CD4-positive, alpha-beta T cell treated with Interleukin-15 for 4 hours (primary cell): ENCODE measurements around the gene HSCB.
"Not testable (repeated sequence)": the region's sequence is repeated elsewhere in the genome, so short reads cannot be mapped to it uniquely, and the experiment has no call there.

ENCODE experiments used
- DNase-seq: peaks from one replicate; pipeline ENCODE4 v3.0.0-alpha.2; 2020; ENCODE audit warnings: low spot score

HSCB gene

GRCh38 chr22:28741200-28741784 is 547 bp upstream of the HSCB start:
- no peak for DNase-seq

DNA sequence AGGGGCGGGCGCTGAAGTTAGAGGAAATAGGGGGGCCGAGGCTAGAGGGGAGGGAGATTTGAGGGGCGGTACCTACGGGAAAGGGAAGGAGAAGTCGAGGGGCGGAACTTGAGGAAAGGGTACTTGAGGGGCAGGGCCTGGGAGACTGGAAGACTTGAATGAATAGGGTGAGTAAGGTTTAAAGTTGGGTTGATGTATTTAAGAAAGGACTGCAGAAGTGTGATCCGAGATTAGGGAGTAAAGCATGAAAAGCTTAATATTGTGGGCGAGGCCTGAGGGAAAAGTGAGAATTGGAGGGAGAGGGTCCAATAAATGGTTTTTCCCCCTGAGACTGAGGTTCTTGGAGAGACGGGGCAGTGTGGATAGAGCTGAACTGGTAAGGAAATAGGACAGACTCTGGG is 723 bp downstream of the HSCB start:
- no peak for DNase-seq

DNA sequence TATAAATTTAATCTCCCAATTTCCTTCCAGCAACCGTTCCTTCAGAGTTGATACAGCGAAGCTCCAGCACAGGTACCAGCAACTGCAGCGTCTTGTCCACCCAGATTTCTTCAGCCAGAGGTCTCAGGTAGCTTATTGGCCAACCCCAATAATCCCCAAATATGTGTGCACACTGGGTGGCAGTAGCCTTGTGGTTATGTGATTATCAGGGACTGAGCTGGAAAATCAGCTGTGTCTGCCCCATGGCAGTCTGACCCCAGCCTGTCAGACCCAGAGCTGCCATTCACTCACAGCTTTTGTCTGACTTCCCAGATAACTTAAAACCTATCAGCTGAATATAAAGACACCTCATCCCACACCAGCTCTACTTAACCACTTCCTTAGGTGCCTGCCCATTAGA is 2.0 kb downstream of the HSCB start:
- no peak for DNase-seq

- DNase-seq: no peak
Observed at GRCh38 chr22:28750471-28750881, 8.6 kb downstream of the HSCB start.

- DNase-seq: not testable (repeated sequence)
Observed at GRCh38 chr22:28754512-28754911, 12.7 kb downstream of the HSCB start.

DNA sequence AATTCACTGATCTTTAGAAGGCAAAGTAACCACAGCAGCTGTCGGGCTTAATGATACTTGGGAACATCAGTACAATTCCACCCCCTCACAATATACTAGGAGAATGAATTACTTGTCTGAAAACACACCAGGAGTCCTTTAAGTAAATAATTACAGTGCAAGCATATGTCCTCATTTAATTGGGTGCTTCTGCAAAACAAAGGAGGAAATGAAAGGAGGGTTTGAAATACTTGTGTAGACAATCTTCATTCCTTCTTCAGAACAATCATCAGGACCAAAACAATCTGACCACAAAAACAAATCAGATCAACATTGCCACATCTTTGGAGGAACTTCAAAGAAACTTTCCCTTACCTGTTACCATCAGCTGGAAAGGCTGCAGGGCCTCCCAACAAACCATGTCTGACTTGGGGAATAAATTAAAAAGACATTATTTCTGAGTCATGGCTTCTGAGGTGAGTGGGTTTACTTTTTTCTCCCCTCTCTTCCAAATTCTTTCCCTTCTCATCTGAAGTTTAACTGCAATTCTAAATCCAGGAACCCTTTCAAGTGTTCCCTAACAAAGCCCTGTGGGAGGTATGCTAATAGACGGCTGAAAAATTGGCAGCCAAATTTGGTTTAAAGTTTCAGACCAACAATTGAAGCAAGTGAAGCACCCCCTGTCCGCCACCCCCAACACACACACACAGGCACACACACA is 18.2 kb downstream of the HSCB start:
- DNase-seq: no peak

DNA sequence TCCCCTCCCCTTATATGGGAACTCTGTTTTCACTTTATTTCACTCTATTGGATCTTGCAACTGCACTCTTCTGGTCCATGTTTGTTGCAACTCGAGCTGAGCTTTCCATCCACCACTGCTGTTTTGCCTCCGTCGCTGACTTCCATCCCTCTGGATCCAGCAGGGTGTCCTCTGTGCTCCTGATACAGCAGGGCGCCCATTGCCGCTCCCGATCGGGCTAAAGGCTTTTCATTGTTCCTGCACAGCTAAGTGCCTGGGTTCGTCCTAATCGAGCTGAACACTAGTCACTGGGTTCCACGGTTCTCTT is 19.6 kb downstream of the HSCB start:
- no peak for DNase-seq

- DNase-seq: not testable (repeated sequence)
Observed at GRCh38 chr22:28762000-28762399, 20.2 kb downstream of the HSCB start.

DNA sequence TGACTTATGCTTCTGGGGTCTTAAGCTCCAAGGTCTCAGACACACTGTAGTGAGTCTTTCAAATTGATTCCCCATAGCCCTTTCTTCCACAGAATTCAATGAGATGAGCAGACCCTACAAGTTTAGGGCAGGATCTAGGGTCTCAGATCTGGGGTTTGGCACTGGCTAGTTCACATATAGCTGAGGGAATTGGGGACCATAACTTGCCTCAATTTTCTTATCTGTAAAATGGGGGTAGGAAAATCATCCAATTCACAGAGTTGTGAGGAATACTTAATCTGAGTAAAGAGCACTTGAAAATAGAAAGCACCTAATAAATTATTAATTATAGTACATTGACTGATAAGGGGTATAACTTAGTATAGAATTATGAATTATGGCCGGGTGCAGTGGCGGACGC is 24.8 kb downstream of the HSCB start:
- DNase-seq: no peak

DNA sequence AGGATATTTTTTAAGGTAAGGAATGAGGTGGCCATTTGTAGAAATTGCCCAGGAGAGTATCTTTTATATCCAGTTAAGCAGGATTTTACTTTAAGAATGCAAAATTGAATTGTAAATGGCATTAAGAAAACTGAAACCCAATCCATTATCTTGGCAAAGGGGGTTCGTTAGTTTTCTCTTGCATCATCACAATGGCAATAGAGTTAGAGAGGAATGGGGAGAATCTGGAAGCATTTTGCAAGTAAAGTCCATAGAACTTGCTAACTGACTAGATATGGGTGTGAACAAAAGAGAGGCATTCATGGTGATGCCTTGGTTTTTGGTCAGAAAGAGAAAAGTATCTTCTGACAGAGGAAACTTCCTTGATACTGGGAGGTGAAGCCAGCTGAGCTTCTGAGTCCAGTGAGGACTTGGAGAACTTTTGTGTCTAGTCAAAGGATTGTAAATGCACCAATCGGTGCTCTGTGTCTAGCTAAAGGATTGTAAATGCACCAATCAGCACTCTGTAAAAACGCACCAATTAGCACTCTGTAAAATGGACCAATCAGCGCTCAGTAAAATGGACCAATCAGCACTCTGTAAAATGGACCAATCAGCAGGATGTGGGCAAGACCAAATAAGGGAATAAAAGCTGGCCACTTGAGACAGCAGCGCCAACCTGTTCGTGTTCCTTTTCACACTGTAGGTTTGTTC is 27.0 kb downstream of the HSCB start:
- DNase-seq: no peak

DNA sequence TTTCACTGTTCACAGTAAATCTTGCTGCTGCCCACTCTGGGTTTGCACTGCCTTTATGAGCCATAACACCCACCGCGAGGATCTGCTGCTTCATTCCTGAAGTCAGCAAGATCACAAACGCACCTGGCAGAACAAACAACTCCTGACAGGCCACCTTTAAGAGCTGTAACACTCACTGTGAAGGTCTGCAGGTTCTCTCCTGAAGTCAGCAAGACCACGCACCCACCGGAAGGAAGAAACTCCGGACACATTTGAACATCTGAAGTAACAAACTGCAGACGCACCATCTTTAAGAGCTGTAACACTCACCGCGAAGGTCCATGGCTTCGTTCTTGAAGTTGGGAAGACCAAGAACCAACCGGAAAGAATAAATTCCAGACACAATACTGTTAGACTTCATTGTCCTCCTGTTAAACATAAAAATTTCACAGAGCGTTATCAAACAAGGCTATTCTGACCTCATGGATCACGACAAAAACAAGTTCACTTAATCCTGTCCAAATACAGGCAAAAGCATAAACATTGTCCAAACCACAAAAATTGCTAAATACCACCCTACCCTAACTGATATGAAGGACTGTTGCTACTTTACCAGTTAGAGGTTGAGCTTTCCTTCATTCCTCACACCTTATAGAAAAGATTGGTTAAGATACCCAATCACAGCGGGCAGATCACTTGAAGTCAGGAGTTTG is 27.7 kb downstream of the HSCB start:
- DNase-seq: no peak

- no peak for DNase-seq
Observed at GRCh38 chr22:28771195-28771791, 29.5 kb downstream of the HSCB start.

DNA sequence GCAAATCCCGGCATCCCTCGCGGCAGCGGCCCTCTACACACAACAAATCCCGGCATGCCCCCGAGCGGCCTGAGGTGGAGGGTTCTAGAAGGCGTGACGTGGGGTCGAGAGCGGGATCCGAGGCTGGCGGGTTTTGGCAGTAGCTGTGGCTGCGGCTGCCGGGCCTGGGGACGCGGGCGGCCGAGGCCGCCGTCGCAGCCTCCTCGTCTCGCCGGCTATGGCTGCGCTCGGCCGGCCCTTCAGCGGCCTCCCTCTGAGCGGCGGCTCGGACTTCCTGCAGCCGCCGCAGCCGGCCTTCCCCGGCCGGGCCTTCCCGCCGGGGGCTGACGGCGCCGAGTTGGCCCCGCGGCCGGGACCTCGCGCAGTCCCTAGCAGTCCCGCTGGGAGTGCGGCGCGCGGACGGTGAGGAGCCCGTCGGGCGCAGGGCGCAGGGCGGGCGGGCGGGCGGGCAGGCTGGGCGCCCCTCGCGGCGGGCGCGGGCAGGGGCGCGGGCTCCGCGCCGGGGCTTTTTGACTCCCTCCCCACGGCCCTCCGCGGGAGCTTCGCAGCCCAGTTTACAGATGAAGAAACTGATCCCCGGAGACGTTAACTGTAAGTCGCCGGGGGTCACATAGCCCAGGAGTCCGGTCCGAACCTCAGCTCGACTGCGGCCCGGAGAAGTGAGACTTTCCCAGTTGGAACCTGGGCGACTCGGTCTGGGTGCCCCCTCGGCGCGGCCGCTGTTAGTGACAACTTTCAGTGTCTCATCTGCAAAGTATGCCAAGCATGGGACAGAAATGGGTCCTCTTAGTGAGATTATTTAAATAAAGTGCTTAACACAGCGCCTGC is 31.0 kb downstream of the HSCB start, which contains the start of gene CCDC117:
CCDC117 (plus strand) TSS at position 63 of the 828 bp plus-strand sequence; CDS start at position 218, 155 bp downstream.
- DNase-seq: peak; percentile 90

DNA sequence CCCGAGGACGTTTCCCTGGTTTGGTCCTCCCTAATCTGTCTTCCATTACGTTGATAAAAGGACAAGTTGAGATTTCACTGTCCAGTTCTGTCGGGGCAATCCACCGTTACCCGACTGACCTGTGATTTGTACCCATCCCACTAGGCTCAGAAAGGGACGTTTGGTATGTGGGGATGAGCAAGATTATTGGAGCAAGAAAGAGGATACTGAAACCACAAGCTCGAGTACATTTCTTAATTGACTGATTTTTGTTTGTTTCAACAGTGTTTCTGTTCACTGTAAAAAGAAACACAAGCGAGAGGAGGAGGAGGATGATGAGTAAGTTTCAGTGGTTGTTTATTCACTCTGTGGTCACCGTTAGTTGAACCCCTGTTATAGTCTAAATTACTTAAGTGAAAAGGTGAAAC is 31.6 kb downstream of the HSCB start:
- DNase-seq: peak; percentile 21

DNA sequence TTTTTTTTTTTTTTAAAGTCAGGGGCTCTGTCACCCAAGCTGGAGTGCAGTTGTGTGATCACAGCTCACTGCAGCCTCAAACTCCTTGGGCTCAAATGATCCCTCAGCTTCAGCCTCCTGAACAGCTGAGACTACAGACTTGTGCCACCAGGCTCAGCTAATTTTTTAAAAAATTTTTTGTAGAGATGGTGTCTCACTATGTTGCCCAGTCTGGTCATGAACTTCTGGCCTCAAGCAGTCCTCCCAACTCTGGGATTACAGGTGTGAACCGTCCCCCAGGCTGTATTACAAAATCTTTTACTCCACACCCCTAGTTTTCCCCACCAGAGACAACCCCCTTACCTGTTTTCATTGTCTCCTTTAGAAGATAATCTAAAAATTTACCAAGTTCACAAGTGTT is 32.5 kb downstream of the HSCB start:
- no peak for DNase-seq

DNA sequence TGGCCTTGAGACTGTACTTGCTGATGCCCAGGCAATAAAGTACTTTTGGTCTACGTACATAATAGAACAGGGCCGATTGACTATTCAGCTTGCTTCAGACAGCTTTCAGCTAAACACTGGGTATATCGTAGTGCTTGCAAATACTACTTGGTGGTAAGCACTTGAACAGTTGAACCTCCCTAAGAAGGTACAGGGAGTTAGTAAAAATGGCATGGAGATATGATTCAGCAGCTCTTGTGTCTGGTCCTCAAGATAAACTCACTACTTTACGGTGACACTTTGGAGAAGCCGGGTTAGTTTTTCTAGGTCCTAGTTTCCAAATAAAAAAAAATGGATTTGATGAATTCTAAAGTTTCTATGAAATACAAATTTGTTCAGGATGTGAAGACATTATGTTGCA is 38.0 kb downstream of the HSCB start:
- DNase-seq: no peak

DNA sequence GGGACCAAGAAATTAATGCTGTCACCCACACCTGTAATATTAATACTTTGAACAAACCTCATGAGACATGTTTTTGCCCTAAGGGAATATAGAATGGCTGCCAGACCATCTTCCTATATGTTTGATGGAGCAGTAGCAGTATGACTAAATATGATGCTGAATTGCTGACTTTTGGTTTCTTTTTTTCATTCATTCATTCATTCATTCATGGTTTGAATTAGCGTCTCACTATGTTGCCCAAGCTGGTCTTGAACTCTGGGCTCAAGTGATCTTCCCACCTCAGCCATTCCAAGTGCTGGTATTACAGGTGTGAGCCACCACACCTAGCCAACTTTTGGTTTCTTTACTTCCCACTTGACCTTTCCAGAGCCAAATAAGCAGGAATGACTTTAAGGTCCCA is 38.5 kb downstream of the HSCB start:
- no peak for DNase-seq

DNA sequence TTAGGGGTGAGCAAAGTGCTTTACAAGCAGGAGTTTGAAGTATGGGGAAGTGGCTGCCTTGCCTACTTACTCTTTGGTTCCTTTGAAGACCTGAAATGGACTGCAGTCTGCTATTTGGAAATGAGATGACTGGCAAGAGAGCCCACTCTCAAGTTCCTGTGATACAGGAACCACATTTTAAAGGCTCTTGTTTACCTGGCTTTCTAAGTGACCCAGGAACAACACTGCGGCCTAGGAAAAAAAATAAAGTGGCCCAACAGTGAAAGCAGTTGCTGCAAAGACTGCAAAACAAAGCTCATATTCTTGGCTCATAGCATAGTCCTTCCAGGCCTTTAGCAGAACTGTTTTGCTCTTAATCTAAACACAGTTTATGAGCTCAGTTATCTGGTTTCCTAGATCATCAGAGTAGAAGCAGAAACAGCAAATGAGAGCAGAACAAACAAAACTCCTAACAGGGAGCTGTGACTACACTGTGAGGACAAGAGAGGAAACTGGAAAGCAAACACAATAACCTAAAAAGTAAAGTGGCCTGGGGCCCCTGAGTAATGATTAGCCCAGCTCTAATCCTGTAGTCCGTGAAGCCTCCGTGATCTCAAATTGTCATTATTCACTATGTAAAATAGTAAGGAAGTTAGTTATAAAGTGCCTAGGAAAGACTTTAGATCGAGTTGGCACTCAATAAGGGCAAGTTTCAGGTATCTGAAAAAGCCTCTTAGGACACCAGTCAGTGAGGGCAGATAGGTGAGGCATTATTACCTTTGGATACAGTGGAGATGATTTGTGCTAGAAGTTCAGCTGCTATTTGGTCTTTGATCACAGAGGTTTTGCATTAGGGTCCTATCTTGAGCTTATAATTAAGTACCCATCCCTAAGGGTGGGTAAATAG is 42.2 kb downstream of the HSCB start:
- no peak for DNase-seq

DNA sequence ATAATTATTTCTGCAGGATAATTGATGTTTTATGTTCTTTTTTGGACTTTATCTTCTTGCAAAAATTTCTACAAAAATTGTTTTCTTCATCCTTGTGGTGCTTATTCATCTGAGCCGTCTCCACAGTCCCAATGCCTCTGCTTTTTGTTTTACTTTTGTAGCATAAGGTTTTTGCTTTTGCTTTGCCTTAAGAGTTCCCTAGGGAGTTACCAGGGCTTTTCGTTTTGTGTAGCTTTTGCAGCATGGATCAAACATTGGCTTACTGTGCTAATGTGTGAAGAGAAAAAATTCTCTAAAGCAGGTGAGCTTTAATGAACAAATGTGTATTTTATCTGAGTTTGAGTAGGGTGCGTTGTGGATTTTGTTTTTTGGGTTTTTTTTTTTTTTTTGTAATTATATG is 46.8 kb downstream of the HSCB start:
- no peak for DNase-seq

DNA sequence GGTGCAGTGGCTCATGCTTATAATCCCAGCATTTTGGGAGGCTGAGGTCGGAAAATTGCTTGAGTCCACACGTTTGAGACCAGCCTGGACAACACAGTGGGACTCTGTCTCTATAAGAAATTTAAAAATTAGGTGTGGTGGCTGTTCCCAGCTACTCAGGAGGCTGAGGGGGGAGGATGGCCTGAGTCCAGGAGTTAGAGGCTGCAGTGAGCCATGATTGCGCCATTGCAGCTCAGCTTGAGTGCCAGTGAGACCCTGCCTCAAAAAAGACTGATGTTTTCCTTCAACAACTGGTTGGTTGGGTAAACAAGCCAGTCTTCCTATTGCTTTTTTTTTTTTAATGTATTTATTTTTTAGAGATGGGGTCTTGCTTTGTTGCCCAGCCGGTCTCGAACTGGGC is 49.3 kb downstream of the HSCB start:
- DNase-seq: no peak
